GM18909 (cell line): ENCODE measurements around the gene GAST.

Experiments used
- ATAC-seq: cut with Tn5 transposase; IDR thresholded peaks from one replicate; pipeline ENCODE4 v1.9.1; 2021; ENCODE audit warnings: mild to moderate bottlenecking; ENCODE audit not compliant: unreplicated experiment, poor library complexity

Gene GAST

DNA sequence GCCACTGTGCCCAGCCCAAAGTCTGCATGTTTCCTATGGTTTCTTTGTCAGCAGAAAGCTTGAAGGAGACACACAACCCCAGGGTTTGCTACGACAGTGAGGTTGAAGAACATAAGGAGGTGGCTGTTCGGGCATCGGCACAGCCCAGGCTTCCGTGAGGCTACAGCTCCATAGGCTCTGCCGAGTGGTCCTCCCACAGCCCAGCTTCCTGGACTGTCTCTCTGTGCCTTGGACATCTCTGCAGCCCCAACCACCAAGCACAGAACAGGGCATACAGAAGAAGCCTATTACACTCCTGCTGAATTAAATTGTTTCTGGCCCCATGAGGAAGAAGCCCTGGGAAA lies 25.5 kb downstream of the GAST start:
- ATAC-seq = no peak

DNA sequence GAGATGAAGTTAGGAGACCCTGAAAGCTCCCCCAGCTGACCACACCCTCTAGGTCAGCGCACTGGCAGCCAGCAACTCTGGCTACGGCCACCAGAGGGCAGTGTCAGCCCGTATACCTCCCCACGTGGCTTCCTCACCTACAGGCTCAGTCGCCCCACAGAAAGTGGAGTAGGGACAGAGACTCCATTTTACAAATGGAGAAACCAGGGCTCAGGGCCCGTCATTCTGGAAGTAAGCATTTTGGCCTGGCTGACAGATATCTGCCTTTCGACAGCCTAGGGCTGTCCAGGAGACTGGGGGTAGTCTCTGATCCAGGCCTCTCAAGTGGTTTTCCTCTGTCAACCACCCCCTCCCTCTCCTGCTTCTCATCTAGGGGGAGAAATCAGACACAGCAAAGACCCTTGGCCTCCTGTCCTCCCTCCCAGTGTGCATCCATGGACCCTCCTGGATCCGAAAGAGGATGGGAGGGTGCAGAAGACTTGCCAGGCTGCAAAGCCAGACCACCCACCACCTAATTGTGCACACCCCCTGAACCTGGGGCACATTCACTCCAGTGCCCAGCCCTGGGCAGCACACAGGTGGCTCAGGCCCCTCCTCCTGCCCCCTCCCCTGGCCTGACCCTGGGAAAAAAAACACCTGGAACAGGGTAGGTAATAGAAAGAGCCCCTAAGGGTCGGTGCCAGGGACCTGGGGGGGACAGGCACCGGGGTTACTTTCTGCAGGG lies 26.1 kb downstream of the GAST start:
- ATAC-seq = peak; percentile 60

DNA sequence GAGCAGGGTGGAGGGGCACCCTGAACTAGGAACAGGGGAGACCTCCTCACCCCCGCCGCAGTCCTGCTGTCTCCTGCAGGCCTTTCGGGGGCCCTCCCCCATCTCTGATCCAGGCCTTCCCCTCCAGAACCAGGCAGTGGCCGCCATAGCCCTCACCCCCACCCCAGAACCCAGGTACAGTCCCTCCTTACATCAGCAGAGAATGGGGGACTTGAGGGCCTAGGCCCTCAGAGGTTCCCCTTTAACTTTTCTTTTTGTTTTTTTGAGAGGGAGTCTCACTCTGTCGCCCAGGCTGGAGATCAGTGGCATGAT lies 26.6 kb downstream of the GAST start:
- ATAC-seq = no peak

DNA sequence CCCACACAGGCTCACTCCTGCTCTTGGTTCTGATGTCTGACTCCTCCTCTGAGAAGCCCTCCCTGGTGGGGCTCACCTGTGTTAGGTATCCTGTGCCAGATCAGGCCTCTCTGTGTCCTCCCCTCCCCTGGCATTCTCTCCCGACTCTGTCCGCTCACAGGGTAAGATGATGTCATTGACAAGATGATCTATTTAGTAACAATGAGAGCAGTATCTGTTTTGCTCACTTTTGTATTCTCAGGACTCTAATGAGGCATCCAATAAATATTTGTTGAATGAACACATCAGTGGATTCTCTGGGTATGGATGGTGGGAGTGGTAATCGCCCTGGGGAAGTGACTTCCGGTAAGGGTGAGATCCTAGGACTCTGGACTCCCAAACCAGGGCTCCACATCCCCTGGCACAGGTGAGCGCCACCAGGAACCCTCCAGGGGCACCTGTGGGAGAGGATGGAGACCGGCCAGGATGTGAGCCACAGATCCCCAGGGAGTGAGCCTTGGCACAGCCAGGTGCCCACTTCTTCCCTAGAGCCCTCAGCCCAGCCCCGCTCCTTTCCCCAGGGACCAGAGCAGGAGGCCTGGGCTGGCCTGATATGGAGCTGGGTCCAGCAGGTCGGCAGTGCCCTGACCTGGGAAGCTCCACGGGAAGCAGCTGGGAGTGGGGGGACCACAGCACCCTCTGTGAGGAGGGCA lies 27.7 kb downstream of the GAST start:
- no peak for ATAC-seq

DNA sequence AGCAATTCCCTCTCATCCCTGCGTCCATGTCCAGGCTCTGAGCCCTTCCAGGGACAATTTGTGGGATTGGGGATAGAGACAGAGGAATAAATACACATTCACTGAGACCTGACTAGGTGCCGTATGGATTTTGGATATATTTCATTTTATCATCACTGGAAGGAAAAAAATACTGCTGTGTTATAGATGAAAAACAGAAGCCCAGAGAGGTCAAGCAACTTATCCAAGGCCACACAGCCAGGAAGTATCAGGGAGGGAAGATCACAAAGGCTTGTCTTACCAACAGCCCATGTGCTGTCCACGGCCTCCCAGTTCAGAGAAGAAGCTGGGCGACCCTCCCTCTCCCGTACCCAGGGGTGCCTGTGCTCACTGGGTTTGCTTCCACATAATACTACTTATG lies 28.4 kb downstream of the GAST start:
- no peak for ATAC-seq

DNA sequence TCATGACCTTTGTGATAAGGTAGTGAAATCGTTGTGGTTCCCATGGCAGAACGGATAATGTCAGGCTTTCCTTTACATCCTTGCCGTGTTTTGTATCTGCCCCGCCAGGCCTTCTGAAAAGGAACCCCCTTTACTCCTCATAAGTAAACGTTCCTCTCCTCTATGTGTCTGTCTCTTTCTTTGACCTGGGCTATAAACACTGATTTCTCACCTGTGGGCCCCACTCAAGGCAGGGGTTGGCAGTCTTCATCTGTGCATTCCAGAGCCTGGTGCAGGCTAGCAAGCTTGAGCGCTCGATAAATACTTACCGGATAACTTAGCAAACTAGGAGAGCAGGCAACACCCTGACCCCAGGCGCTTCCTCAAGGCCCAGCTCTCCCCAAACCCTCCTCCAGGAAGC lies 29.6 kb downstream of the GAST start:
- ATAC-seq = no peak

DNA sequence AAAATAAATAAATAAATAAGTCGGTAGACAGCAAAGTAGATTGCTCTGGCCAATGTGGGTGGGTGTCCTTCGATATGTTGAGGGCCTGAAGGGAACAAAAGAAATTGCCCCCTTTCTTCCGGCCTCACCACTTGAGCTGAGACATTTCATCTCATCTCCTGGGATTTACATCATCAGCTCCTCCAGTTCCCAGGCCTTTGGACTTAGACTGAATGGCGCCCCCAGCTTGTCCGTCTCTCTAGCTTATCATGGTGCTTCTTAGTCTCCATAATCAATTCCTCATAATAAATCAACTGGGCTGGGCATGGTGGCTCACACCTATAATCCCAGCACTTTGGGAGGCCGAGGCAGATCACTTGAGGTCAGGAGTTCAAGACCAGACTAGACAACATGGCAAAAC lies 36.1 kb downstream of the GAST start:
- no peak for ATAC-seq

DNA sequence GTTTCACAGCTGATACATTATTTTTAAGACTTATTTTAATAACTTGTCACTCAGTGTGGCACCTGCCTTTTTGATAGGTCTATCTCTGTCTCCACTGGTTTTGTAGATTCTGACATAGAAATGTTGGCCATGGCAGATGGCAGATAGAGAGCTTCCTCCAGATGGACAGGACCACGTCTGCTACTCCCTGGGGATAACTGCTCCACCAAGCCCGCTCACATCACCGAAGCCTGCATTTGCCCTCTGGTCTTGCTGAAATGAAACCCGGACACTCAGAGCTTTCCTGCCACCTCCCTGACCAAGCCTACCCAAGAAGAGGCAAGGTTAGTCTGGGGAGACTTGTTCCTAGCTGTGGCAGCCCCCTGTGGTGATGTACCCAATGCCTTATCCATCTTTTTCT lies 38.7 kb downstream of the GAST start:
- ATAC-seq = no peak

DNA sequence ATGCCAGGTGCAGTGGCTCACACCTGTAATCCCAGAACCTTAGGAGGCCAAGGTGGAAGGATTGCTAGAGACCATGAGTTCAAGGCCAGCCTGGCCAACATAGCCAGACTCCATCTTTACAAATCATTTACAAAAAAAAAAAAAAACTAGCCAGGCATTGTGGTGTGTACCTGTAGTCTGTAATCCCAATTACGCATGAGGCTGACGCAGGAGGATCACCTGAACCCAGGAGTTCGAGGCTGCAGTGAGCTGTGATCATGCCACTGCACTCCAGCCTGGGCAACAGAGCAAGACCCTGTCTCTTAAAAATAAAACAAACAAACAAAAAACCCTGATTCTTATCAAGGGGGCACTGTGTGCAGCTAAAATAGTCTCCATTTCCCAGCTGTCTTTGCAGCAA lies 39.2 kb downstream of the GAST start:
- ATAC-seq = no peak

DNA sequence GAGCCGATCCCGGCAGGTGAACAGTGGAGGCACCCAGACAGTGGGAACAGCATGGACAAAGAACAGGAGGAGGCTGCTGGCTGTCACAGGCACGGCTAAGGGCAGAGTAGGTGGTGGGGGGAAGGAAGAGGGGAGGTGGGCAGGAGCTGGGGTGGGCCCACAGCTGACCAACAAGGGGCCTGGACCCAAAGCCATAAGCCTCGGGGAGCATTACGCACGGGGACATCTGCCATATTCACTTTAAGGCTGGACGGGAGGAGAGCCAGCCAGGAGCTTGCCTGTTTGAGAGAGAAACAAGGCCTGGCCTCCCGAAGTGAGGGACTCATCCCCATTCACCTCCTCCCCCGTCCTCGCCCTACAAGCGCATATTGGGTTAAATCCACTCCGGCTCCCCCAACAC lies 41.9 kb downstream of the GAST start:
- no peak for ATAC-seq

DNA sequence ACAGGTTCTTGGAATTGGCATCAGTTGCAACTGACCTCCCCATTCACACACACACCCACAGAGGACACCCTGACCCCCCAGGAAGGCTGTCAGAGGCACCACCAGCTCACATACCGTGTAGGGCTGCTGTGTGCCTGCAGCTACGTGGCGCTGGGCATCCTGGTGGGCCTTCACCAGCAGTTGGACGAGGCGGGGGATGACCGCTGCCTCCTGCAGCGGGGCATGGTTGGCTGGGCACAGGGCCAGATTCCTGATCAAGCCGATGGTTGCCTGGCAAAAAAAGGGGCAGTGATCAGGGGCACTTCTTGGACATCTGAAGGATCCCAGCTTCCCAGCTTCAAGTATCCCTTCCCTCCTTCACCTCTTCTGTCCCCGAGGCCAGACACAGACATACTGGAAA lies 46.5 kb downstream of the GAST start:
- ATAC-seq = no peak

DNA sequence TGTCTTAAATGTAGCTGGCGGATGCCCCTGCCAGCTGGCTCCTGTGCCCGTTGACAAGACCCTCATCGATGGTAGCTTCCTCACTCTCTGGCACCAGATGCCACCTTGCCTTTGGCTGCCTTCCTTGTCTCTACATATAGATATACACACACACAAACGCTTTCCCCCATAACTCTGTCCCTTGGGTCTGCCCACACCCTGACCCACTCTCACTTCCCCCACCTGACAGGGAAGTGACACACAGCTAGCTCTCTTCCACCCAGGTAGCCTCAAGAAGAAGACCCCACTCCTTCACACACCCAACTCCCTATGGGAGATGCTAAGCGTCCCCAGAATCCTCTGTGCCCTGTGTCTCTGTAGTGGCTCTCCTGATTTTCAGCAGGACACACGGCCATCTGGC lies 48.7 kb downstream of the GAST start:
- ATAC-seq = no peak

DNA sequence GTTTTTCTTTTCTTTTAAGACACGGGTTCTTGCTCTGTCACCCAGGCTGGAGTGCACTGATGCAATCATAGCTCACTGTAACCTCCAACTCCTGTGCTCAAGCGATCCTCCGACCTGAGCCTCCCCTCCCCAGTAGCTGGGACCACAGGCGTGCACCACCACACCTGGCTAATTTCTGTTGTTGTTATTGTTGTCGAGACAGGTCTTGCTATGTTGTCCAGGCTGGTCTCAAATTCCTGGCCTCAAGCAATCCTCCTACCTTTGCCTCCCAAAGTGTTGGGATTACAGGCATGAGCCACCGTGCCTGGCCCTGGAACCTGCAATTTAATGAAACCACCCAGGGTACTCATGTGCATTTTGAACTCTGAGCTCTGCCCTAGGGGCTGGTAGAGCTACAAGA lies 50.3 kb downstream of the GAST start:
- ATAC-seq = no peak

DNA sequence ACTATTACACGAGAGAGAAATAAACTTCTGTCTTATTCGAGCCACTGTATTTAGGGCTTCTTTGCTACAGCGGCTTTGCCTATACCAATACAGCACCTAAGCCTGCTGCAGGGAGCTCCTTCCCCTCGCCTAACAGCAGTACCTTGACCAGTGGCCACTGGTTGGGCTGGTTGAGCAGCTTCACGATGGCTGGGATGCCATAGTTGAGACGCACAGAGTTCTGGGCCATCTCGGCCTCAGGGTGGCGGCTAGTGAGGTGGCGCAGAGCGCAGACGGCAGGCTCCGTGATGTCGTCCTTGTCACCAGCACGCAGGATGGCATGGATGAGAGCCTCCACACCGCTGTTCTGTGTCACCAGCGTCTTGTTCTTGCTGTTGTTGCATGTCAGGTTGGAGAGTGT lies 50.7 kb downstream of the GAST start:
- ATAC-seq = no peak

DNA sequence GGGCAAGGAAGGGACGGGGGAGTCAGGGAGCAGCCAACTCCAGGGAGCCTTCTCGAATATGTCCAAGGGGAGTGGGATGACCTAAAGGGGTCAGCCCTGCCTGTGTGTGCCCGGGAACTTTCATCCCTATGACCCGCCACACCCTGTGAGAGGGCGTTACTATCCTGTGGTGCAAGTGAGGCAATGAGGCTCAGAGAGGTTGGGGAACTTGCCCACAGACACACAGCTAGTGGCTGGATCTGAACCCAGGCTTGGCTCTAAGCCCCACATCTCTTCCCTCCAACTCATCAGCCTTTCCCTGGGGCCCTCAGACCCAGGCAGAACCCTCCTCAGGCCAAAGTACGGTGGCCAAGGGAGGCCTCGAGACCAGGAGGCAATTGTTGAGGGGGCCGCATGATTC lies 51.2 kb downstream of the GAST start:
- ATAC-seq = no peak
